A549 (cell line): ENCODE results near the gene MTO1.

Experiments used
- EHMT2 ChIP-seq: fragments of 200-600 bp; sonication (generic); IDR thresholded peaks from 2 replicates; pipeline ENCODE4 v1.6.1; 2016; ENCODE audit warnings: antibody characterized with exemption, low read depth, mild to moderate bottlenecking, moderate library complexity
- POLR2A ChIP-seq: IDR thresholded peaks from 2 replicates; pipeline ENCODE4 v1.6.1; 2012; ENCODE audit warnings: mild to moderate bottlenecking, low read length
- TF ChIP-seq, protein P1 (sequence below): fragments of 250-450 bp; sonication (Bioruptor Pico); IDR thresholded peaks from 2 replicates; pipeline ENCODE4 v1.5.0; 2021; ENCODE audit warnings: mild to moderate bottlenecking, moderate library complexity, borderline replicate concordance
- TF ChIP-seq, protein P2 (sequence below): fragments of >200 bp; sonication (Bioruptor Twin); formaldehyde crosslinking; IDR thresholded peaks from 3 replicates; pipeline ENCODE4 v1.5.1; 2016
- TF ChIP-seq, protein P3 (sequence below): fragments of 200-600 bp; sonication (generic); IDR thresholded peaks from 2 replicates; pipeline ENCODE4 v1.6.1; 2016; ENCODE audit warnings: antibody characterized with exemption, mild to moderate bottlenecking, moderate library complexity

DNA sequence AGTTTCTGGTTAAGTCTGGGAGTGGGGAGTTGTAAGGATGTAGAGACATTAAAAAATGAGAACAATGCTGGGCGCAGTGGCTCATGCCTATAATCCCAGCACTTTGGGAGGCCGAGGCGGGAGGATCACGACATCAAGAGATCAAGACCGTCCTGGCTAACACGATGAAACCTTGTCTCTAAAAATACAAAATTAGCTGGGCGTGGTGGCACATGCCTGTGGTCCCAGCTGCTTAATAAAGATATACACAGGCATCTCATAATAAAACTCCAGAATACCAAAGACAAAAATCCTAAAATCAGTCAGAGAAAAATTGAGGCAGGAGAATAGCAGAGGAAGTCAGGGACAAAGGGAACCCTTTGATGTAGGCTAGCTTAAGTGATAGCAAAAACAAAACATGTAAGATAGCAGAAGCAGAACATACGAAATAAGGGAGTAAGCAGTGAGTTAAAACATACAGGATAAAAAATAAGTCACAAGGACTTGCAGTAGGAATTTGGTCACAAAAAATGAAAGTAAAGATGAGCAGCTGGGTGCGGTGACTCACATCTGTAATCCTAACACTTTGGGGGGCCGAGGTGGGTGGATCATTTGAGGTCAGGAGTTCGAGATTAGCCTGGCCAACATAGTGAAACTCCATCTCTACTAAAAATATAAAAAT, 43.3 kb upstream of the MTO1 start:
- TF ChIP-seq, protein P1, sequence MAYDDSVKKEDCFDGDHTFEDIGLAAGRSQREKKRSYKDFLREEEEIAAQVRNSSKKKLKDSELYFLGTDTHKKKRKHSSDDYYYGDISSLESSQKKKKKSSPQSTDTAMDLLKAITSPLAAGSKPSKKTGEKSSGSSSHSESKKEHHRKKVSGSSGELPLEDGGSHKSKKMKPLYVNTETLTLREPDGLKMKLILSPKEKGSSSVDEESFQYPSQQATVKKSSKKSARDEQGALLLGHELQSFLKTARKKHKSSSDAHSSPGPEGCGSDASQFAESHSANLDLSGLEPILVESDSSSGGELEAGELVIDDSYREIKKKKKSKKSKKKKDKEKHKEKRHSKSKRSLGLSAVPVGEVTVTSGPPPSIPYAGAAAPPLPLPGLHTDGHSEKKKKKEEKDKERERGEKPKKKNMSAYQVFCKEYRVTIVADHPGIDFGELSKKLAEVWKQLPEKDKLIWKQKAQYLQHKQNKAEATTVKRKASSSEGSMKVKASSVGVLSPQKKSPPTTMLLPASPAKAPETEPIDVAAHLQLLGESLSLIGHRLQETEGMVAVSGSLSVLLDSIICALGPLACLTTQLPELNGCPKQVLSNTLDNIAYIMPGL, result no peak
- TF ChIP-seq, protein P2, sequence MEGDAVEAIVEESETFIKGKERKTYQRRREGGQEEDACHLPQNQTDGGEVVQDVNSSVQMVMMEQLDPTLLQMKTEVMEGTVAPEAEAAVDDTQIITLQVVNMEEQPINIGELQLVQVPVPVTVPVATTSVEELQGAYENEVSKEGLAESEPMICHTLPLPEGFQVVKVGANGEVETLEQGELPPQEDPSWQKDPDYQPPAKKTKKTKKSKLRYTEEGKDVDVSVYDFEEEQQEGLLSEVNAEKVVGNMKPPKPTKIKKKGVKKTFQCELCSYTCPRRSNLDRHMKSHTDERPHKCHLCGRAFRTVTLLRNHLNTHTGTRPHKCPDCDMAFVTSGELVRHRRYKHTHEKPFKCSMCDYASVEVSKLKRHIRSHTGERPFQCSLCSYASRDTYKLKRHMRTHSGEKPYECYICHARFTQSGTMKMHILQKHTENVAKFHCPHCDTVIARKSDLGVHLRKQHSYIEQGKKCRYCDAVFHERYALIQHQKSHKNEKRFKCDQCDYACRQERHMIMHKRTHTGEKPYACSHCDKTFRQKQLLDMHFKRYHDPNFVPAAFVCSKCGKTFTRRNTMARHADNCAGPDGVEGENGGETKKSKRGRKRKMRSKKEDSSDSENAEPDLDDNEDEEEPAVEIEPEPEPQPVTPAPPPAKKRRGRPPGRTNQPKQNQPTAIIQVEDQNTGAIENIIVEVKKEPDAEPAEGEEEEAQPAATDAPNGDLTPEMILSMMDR, result no peak
- TF ChIP-seq POLR2A (no peak), EHMT2 (no peak)
- TF ChIP-seq, protein P3, sequence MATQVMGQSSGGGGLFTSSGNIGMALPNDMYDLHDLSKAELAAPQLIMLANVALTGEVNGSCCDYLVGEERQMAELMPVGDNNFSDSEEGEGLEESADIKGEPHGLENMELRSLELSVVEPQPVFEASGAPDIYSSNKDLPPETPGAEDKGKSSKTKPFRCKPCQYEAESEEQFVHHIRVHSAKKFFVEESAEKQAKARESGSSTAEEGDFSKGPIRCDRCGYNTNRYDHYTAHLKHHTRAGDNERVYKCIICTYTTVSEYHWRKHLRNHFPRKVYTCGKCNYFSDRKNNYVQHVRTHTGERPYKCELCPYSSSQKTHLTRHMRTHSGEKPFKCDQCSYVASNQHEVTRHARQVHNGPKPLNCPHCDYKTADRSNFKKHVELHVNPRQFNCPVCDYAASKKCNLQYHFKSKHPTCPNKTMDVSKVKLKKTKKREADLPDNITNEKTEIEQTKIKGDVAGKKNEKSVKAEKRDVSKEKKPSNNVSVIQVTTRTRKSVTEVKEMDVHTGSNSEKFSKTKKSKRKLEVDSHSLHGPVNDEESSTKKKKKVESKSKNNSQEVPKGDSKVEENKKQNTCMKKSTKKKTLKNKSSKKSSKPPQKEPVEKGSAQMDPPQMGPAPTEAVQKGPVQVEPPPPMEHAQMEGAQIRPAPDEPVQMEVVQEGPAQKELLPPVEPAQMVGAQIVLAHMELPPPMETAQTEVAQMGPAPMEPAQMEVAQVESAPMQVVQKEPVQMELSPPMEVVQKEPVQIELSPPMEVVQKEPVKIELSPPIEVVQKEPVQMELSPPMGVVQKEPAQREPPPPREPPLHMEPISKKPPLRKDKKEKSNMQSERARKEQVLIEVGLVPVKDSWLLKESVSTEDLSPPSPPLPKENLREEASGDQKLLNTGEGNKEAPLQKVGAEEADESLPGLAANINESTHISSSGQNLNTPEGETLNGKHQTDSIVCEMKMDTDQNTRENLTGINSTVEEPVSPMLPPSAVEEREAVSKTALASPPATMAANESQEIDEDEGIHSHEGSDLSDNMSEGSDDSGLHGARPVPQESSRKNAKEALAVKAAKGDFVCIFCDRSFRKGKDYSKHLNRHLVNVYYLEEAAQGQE, result no peak
